Renal cortical epithelial cell (primary cell): Measurements from ENCODE around the gene B3GALT6. TPM values are rescaled to one million over a fixed set of nuclear protein-coding genes. Genes with fewer than 3 reads are reported as not detected.
A peak's percentile ranks its signal among the peaks of the same experiment; 100 is the strongest.
"Not testable (repeated sequence)": the region's sequence is repeated elsewhere in the genome, so short reads cannot be mapped to it uniquely, and the experiment has no call there.

Source experiments
- DNase-seq: peaks from one replicate; pipeline ENCODE4 v3.0.0-alpha.2; 2011; ENCODE audit warnings: low read depth
- total RNA-seq: library from RNA; depleted of rRNA; stranded (reverse); fragments of >200 nt; gene quantifications from 2 replicates; pipeline ENCODE4 v1.2.3, GENCODE V29; 2014

B3GALT6 gene
- total RNA-seq = 33.9 and 48.8 TPM in 2 replicates

DNA sequence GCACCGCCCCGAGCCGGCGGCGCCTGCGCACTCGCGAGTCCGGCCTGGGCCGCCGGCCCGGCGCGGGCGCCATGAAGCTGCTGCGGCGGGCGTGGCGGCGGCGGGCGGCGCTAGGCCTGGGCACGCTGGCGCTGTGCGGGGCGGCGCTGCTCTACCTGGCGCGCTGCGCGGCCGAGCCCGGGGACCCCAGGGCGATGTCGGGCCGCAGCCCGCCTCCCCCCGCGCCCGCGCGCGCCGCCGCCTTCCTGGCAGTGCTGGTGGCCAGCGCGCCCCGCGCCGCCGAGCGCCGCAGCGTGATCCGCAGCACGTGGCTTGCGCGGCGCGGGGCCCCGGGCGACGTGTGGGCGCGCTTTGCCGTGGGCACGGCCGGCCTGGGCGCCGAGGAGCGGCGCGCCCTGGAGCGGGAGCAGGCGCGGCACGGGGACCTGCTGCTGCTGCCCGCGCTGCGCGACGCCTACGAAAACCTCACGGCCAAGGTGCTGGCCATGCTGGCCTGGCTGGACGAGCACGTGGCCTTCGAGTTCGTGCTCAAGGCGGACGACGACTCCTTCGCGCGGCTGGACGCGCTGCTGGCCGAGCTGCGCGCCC lies at the start of gene B3GALT6:
TSS of gene B3GALT6 (plus strand) at position 30 of the 588 bp plus-strand sequence. CDS start at position 72, 42 bp downstream.
- no peak for DNase-seq

- no peak for DNase-seq
Observed at GRCh38 chr1:1182491-1183220, 49.4 kb upstream of the B3GALT6 start.

GRCh38 chr1:1183221-1183747 lies 48.8 kb upstream of the B3GALT6 start:
- DNase-seq = no peak

- DNase-seq = no peak
Observed at GRCh38 chr1:1183833-1184775, 47.9 kb upstream of the B3GALT6 start.

DNA sequence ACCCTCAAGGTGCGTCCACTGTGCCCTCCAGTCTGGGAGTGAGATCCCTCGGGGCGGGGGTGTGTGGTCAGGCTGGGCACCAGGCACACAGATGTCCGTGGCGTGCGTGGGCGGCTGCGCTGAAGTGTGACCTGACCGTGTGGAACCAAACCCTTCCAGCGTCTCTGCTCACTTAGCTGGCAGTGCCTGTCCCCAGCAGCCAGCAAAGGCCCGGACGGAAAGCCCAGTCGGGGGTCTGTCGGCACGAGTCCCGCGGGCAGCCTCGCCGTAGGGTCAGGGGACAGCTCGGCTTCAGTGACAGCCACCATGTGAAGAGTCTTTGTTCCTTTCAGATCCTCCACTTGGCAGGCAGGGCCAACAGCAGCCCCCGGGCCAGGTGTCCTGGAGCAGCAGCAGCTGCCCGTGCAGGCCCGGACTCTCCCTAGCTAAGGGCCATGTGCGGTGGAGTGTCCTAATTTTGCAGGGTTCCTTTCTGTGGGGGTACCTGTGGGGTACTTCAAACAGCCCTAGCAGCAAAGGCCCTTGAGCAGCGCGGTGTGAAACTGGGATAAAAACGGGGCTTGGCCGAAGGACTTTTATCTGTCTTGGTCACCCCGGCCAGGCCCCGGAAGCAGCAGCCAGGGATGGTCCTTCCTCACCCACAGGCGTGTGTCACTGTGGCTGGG lies 46.8 kb upstream of the B3GALT6 start:
- no peak for DNase-seq

- peak; percentile 19 for DNase-seq
Observed at GRCh38 chr1:1187938-1188337, 44.1 kb upstream of the B3GALT6 start.

- no peak for DNase-seq
Observed at GRCh38 chr1:1189111-1189510, 42.9 kb upstream of the B3GALT6 start.

GRCh38 chr1:1191734-1192133 lies 40.3 kb upstream of the B3GALT6 start:
- DNase-seq = no peak

- DNase-seq = no peak
Observed at GRCh38 chr1:1194723-1195122, 37.3 kb upstream of the B3GALT6 start.

- not testable (repeated sequence) for DNase-seq
Observed at GRCh38 chr1:1195726-1196125, 36.3 kb upstream of the B3GALT6 start.

- DNase-seq = no peak
Observed at GRCh38 chr1:1196431-1197187, 35.4 kb upstream of the B3GALT6 start.

DNA sequence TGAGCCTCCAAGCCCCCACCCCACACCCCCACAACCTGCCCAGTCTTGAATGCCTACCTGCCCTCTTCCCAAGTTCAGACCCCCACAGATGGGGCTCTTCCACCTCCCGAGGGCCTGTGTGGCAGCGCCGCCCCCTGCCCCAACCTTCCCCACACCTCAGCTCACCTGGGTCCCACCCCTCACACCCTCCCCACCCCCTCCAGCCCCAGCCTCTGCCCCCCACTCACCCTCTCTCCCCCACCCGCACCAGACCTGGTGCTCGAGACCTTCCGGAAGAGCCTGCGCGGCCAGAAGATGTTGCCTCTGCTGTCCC lies 34.9 kb upstream of the B3GALT6 start:
- DNase-seq = no peak

DNA sequence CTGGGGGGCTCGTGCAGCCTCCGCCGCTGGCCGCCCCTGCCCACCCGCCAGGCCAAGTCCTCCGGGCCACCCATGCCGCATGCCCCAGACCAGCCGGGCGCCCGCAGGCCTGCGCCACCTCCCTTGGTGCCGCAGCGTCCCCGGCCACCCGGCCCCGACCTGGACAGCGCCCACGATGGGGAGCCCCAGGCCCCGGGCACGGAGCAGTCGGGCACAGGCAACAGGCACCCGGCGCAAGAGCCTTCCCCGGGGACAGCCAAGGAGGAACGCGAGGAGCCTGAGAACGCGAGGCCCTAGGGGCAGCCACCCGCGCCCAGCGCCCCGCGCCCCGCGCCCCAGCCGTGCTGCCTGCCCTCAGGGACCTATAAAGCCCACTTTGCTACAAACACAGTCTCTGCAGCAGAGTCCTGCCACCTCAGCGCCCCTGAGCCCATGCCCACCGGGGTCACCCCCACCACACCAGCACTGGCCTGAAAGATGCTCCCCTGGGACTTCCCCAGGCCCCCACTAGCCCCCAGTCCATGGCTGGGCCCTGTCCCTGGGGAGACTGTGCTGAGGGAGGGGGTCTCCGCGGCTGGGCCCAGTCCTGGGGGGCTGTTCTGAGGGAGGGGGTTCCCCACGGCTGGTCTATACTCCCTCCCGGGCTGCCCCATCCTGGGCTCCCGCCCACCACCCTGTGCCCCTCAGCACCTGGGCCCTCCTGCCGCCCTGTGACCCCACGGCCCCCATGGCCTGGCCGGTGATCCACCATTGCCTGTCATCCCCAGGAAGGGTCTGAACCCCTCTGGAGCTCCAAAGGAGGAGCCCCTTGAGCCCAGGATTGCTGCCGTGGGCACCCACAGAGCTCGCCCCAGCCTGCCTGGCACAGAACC lies 34.2 kb upstream of the B3GALT6 start:
- no peak for DNase-seq

GRCh38 chr1:1198423-1199140 lies 33.5 kb upstream of the B3GALT6 start:
- no peak for DNase-seq

DNA sequence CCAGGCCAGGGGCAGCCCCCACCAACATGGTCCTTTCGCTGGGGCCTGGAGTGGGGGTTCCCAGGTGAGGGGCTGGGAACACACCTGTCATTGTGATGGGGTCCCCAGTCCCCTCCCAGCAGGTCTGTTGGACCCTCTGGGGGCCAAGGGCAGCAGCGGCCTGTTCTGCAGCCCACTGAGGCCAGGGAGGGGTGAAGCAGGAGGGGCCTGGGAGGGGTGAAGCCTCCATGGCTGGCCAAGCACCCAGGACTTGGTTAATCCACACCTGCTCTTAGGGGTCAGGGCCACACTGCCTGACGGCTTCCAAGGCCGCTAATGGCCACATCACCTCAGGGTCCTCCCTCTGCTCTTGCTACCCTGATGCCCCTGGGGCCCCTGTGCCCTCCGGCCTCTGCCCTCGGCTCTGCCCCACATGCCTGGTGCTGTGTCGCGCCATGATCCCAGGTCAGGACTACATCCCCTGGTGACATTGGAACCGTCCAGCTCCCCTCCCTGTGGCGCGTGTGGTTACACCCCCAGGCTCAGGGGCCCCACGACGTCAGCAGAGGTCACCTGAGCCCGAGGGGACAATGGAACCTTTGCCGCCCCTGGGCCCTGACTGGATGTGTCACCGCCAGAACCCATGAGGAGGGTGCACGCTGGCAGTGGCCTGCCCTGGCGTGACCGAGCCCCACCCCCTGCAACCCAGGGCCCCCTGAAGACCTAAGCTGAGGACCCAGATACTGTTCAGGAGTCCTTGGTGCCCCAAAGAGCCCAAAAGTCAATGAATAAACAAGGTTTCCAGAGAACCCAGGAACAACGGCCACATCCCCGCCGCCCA lies 32.7 kb upstream of the B3GALT6 start:
- no peak for DNase-seq

GRCh38 chr1:1199961-1200875 lies 31.8 kb upstream of the B3GALT6 start:
- DNase-seq = no peak
